HUES48 (cell line): ENCODE data around the gene PIEZO2.

Experiments
- H3K27ac ChIP-seq: one replicate; pipeline ENCODE4 v1.7.0; 2013; ENCODE audit warnings: low read depth, low read length, inconsistent platforms
- H3K27me3 ChIP-seq: 2 replicates; pipeline ENCODE4 v1.6.1; 2013; ENCODE audit warnings: mild to moderate bottlenecking, low read length; ENCODE audit not compliant: control insufficient read depth, insufficient read depth
- H3K36me3 ChIP-seq: 2 replicates; pipeline ENCODE4 v1.6.1; 2013; ENCODE audit warnings: low read length; ENCODE audit not compliant: control insufficient read depth, insufficient read depth
- H3K4me1 ChIP-seq: 2 replicates; pipeline ENCODE4 v1.6.1; 2013; ENCODE audit warnings: mild to moderate bottlenecking, low read length; ENCODE audit not compliant: control insufficient read depth, insufficient read depth
- H3K4me3 ChIP-seq: 2 replicates; pipeline ENCODE4 v1.5.1; 2013; ENCODE audit warnings: mild to moderate bottlenecking, low read depth, low read length
- H3K9ac ChIP-seq: 2 replicates; pipeline ENCODE4 v1.6.1; 2013; ENCODE audit warnings: mild to moderate bottlenecking, low read depth, low read length, moderate library complexity
- H3K9me3 ChIP-seq: 2 replicates; pipeline ENCODE4 v1.6.1; 2013; ENCODE audit warnings: low read length; ENCODE audit not compliant: control insufficient read depth, insufficient read depth

The PIEZO2 gene

DNA sequence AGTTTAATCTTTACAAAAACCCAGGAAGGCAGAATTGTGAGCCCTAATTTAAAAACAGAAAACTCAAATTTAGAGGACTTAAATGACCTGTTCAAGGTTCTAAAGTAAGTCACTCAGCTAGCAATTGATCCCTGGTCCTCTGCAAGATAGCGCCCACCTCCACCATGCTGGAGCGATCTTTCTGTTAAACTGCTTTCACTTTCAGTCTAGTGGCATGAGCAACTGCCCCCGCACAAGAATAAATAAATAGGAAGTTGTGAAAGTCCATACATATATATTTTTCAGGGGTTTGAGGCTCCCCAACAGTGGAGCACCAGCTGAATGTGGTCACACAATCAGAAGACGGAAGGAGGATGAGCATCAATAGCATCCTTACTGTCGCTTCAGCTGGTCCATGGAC is 405.6 kb downstream of the PIEZO2 start:
- no peaks in the 10 kb centered on the region for H3K9me3 ChIP-seq
- H3K4me1 ChIP-seq: no peaks in the 10 kb centered on the region
- H3K27me3 ChIP-seq: no peaks in the 10 kb centered on the region
- H3K4me3 ChIP-seq: no peak overlapping the region
- no peaks in the 10 kb centered on the region for H3K36me3 ChIP-seq
- H3K27ac ChIP-seq: no peak overlapping the region
- no peak overlapping the region for H3K9ac ChIP-seq

DNA sequence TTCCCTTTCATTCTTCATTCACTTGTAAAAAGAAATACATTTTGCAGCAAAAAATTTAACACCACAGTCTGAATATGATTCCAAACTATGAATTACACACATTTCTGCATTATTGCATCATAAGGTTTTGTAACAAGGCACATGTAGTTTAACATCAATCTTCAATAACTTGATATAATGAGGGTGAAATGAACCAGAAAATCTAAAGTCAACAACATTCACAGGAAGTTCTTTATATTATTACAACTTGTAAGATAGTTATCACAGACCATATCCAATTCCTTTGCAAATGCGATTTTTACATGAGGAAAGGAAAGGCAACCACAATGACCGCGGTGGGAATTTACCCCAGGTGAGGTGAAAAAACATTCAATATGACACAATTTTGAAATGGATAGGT is 410.2 kb downstream of the PIEZO2 start:
- Histone ChIP-seq H3K36me3 (no peaks in the 10 kb centered on the region), H3K9me3 (no peaks in the 10 kb centered on the region), H3K27me3 (no peaks in the 10 kb centered on the region), H3K27ac (no peak overlapping the region), H3K9ac (no peak overlapping the region), H3K4me1 (no peaks in the 10 kb centered on the region), H3K4me3 (no peak overlapping the region)

DNA sequence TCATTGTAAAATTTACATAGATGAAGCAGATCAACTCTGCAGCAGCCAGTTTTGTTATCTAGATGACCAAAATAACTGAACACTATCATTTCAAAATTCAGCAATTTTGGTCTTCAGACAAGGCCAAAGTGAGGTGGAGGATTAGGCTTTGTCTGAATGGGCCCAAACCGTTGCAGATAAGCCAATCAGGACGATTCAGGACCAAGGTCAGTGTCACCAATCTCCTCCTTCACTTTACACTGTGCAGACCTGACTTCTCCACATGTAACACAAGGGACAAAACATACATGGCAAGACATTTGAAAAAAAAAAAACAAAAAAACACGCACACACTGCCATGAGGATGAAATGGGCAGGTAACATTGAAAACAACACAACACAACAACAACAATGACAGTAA is 412.4 kb downstream of the PIEZO2 start:
- Histone ChIP-seq H3K27ac (no peak overlapping the region), H3K4me1 (peaks cover 12% of the 10 kb centered on the region), H3K9ac (no peak overlapping the region), H3K4me3 (no peak overlapping the region), H3K27me3 (no peaks in the 10 kb centered on the region), H3K36me3 (no peaks in the 10 kb centered on the region), H3K9me3 (no peaks in the 10 kb centered on the region)

DNA sequence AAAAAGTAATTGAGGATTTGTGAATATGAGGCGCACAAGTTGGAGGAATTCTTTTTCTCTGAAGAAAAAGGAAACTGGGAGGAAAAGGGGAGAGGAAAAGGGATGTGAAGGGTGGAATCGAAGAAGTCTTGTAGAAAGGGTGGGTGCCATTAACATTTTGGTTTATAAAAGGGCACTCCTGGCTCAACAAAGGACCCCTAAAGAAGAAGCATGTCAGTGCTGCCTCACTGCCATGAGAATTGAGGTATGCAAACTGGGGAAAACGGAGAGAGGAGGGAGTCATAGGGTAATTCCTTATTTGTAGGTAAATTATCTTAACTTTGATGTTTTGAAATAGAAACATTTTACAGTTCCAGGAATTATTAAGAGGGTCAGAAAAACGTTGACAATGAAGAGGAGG is 416.4 kb downstream of the PIEZO2 start:
- Histone ChIP-seq H3K9me3 (no peaks in the 10 kb centered on the region), H3K36me3 (no peaks in the 10 kb centered on the region), H3K9ac (no peak overlapping the region), H3K27me3 (no peaks in the 10 kb centered on the region), H3K4me1 (peaks cover 17% of the 10 kb centered on the region), H3K27ac (peak overlapping the region; percentile 2), H3K4me3 (no peak overlapping the region)

DNA sequence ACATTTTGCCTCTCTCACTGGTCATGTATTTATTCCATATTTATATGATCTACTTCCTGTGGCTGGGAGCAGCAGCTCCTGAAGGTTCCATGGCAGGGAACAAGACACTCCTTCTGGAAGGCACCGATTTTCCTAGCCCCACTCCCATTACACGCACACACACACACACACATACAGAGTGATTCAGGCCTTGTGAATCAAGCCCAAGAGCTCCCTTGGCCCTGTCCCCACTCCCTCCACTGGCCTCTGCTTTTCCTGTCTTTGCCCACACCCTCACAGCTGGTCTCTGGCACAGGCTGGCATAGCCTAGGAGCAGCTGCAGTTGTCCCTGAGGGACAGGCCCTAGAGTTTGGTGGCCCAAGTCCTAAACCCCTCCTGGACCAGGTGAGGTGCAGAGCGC is 421.9 kb downstream of the PIEZO2 start:
- Histone ChIP-seq H3K9me3 (no peaks in the 10 kb centered on the region), H3K9ac (no peak overlapping the region), H3K27me3 (peaks cover 3% of the 10 kb centered on the region; the same call in 1 of the 2 replicates), H3K27ac (no peak overlapping the region), H3K36me3 (no peaks in the 10 kb centered on the region), H3K4me1 (peaks cover 10% of the 10 kb centered on the region; the same call in 1 of the 2 replicates), H3K4me3 (no peak overlapping the region)

DNA sequence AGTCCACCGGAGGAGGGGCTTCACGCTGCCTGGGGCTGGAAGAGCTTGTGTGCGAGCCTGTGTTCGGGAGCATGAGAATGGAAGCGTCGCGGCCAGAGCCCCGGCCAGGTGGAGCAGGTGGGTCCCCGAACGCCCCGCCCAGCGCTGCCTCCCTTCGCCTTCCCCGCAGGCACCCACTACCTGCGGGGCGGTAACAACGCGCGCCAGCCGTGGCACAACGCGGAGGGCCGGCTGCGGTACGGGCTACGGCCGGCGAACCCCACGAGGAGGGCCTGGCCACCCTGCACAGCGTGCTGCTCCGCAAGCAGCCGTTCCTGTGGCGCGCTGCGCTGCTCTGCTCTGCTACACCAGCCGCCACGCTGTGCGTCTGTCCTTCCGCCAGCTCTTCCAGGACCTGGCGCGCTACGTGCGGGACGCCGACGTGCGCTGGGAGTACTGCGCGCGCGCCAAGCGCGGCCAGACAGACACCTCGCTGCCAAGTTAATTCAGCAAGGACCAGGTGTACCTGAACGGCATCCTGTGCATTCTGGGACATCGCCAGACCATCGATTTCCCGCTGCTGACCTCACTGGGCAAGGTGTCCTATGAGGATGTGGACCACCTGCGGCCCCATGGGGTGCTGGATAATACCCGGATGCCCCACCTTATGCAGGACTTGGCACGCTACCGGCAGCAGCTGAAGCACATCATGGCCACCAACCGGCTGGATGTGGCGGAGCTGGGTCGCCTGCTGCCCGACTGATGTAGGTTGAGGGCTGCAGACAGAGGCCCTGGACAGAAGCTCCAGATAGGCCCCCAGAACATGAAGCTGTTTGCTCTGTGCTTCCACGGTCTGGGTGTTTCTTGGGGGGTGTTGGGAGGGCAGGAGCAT is 422.9 kb downstream of the PIEZO2 start:
- Histone ChIP-seq H3K27me3 (peaks cover 3% of the 10 kb centered on the region; the same call in 1 of the 2 replicates), H3K9ac (no peak overlapping the region), H3K4me1 (0 out of 2 replicates have a peak, but pooled peaks cover 2% of the 10 kb centered on the region), H3K27ac (no peak overlapping the region), H3K4me3 (peak overlapping the region; percentile 29; the same call in 1 of the 2 replicates), H3K36me3 (no peaks in the 10 kb centered on the region), H3K9me3 (no peaks in the 10 kb centered on the region)

DNA sequence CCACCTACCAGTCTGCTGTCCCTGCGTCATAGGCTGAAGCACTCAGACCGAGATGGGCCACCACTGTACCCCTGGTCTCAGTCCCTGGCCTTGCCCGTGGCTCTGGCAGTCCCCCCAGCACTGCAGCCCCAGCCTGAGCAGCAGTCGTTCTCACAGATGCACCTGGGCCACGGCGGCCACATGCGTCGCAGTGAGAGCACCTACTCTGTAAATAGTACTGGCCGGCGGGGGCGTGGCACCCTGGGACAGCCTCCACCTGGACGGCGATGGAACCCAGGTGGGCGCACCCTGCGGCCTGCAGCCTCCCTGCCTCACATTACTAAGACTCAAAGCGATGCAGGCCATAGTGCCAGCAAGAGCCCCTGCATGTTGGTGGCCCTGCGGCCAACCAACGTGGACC is 424.7 kb downstream of the PIEZO2 start:
- Histone ChIP-seq H3K9ac (no peak overlapping the region), H3K4me3 (no peak overlapping the region), H3K4me1 (no peaks in the 10 kb centered on the region), H3K27me3 (peaks cover 3% of the 10 kb centered on the region; the same call in 1 of the 2 replicates), H3K36me3 (no peaks in the 10 kb centered on the region), H3K27ac (no peak overlapping the region), H3K9me3 (no peaks in the 10 kb centered on the region)

DNA sequence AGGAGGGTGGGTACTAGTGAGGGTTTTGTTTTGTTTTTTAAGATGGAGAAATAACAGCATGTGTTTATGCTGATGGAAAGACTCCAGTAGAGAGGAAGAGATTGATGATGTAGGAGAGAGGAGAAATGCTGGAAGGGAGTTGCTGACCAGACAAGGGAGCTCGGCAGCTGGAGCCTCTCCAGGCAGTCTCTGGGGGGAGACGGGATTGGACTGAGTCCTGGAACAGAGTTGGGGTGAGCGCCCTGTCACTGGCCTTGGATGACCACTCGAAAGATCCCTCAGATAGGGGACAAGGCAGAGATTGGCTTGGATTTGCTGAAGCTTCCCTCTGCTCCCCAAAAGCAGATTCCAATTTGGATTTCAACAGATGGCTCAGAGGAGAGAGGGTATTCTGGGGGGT is 425.9 kb downstream of the PIEZO2 start:
- no peaks in the 10 kb centered on the region for H3K4me1 ChIP-seq
- no peak overlapping the region for H3K27ac ChIP-seq
- H3K27me3 ChIP-seq: peaks cover 3% of the 10 kb centered on the region; the same call in 1 of the 2 replicates
- H3K36me3 ChIP-seq: no peaks in the 10 kb centered on the region
- no peak overlapping the region for H3K9ac ChIP-seq
- H3K9me3 ChIP-seq: no peaks in the 10 kb centered on the region
- no peak overlapping the region for H3K4me3 ChIP-seq

DNA sequence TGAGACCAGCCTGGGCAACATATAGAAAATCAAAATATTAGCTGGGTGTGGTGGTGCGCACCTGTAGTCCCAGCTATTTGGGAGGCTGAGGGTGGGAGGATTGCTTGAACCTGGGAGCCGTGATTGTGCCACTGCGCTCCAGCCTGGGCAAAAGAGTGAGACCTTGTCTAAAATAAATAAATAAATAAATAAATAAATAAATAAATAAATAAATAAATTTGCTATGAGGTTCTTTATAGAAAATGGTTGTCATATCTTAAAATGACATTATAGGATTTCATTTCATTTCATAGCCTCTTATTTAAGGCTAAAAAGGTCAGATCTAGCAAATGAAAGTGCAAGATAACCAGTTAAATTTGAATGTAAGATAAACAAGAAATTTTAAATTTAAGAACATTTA is 430.6 kb downstream of the PIEZO2 start:
- no peaks in the 10 kb centered on the region for H3K4me1 ChIP-seq
- no peak overlapping the region for H3K9ac ChIP-seq
- no peaks in the 10 kb centered on the region for H3K9me3 ChIP-seq
- H3K27me3 ChIP-seq: no peaks in the 10 kb centered on the region
- H3K27ac ChIP-seq: no peak overlapping the region
- no peak overlapping the region for H3K4me3 ChIP-seq
- H3K36me3 ChIP-seq: no peaks in the 10 kb centered on the region

DNA sequence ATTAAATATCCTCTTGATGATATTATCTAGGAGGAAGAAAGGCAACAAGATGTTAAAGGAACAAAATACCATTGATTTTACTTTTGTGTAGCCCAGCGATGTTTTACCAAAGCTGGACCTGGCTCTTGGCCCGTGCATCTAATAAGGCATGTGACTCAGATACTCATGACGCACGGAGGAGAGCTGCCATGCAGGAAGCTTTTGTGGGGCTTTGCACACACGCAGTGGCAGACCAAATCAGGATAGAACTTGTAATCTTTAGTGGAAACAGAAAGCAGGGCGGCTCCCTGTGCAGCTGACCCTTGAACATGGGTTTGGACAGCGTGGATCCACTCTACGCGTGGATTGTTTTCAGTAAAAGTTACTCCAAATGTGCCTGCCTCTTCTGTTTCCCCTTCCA is 433.6 kb downstream of the PIEZO2 start:
- no peak overlapping the region for H3K27ac ChIP-seq
- H3K36me3 ChIP-seq: no peaks in the 10 kb centered on the region
- H3K4me1 ChIP-seq: no peaks in the 10 kb centered on the region
- H3K4me3 ChIP-seq: no peak overlapping the region
- H3K9me3 ChIP-seq: no peaks in the 10 kb centered on the region
- no peak overlapping the region for H3K9ac ChIP-seq
- H3K27me3 ChIP-seq: no peaks in the 10 kb centered on the region

DNA sequence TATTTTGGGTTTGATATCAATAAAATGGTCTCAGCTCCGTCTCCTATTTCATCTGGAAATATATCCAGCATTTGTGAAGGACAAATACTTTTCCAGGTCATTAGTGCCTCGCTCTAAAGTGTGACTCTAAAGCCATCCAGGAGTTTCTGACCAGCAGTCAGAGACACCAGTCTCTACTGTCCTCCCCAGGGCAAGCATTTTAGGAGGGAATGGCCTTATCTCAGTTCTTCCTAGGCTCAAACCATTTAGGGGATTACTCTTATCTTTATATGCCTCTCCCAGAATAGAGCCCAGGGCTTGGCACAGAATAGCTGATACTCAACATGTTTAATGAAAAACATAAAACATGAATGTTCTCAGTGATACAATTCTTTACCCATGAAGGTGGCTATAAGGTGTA is 436.0 kb downstream of the PIEZO2 start:
- Histone ChIP-seq H3K36me3 (no peaks in the 10 kb centered on the region), H3K27ac (no peak overlapping the region), H3K9ac (no peak overlapping the region), H3K9me3 (no peaks in the 10 kb centered on the region), H3K4me3 (no peak overlapping the region), H3K27me3 (no peaks in the 10 kb centered on the region), H3K4me1 (no peaks in the 10 kb centered on the region)
